Adrenal gland (tissue), 12 donors: ENCODE measurements around the gene GLIS1. TPM values are rescaled to one million over a fixed set of nuclear protein-coding genes. Genes with fewer than 3 reads are reported as not detected.

Experiments
- DNase-seq, 7 donors: peaks; one replicate each; pipeline ENCODE4 v3.0.0-alpha.2; 2019 to 2020
- H3K27ac ChIP-seq, 5 donors: fragments of 200-600 bp; sonication (generic) in 4 of 5; 1 replicate in 3 of 5; 2 replicates in 2 of 5; pipeline versions ENCODE4 v1.5.1 to v1.8.0; 2016 to 2020; ENCODE audit warnings: mild to moderate bottlenecking in 1 of 5
- H3K27me3 ChIP-seq: fragments of 200-600 bp; 2 replicates; pipeline ENCODE4 v1.8.0; 2021
- H3K36me3 ChIP-seq, 2 donors: fragments of 200-600 bp; replicated peaks in 1 of 2; 1 replicate in 1 of 2; 2 replicates in 1 of 2; pipeline versions ENCODE4 v1.5.1 to v1.8.0; 2018 to 2022
- H3K4me1 ChIP-seq, 2 donors: fragments of 200-600 bp; replicated peaks in 1 of 2; 1 replicate in 1 of 2; 2 replicates in 1 of 2; pipeline versions ENCODE4 v1.5.1 to v1.8.0; 2018 to 2021
- H3K4me3 ChIP-seq, 4 donors: fragments of 200-600 bp; sonication (generic) in 3 of 4; one replicate each; pipeline ENCODE4 v1.5.1; 2016 to 2018
- H3K9me3 ChIP-seq, 3 donors: fragments of 200-600 bp; sonication (generic) in 1 of 3; replicated peaks in 1 of 3; 1 replicate in 2 of 3; 2 replicates in 1 of 3; pipeline versions ENCODE4 v1.5.1 to v1.8.0; 2016 to 2021
- POLR2A ChIP-seq, 2 donors: fragments of 450-650 bp; IDR thresholded peaks; one replicate each; pipeline ENCODE4 v1.6.1; 2017; ENCODE audit warnings: antibody characterized with exemption in 2 of 2, mild to moderate bottlenecking in 2 of 2, moderate library complexity in 1 of 2
- WGBS, 4 donors: extraction: QIAGEN DNeasy Blood & Tissue Kit in 2 of 4; methylation state at CpG; one replicate each; pipeline versions ENCODE4 v1.1.5 to v1.1.7; 2013 to 2017; 5-methylcytosine and 5-hydroxymethylcytosine counted together
- intact Hi-C, 2 donors: fragments of 100-400 bp; cut with DNase I; formaldehyde crosslinking; loops; one replicate each; pipeline versions ENCODE4 v1.14.1 to v1.15.0; 2022 to 2023
- polyA plus RNA-seq, 3 donors: library from polyadenylated mRNA; stranded (reverse); fragments of 200-250 nt in 2 of 3; fragments of 350-450 nt in 1 of 3; fragmentation: Illumina TruSeq in 1 of 3; extraction: RNeasy Lipid Tissue Mini Kit (QIAGEN cat#74804) in 1 of 3; gene quantifications; one replicate each; pipeline ENCODE4 v1.2.3, GENCODE V29; 2013 to 2014
- total RNA-seq, 9 donors: library from RNA; depleted of rRNA in 4 of 9; stranded (reverse); fragments of >200 nt in 4 of 9; fragments of 120-200 nt in 1 of 9; fragmentation: NEBNext Ultra II Directional in 1 of 9; extraction: Animal tissue kit (Norgen Biotek cat#: 25700) in 1 of 9; gene quantifications; one replicate each; pipeline versions ENCODE4 v1.1.0 to v1.2.4, GENCODE V29; 2013 to 2023
- TF ChIP-seq, protein P1 (sequence below), 6 experiments: fragments of 450-650 bp in 4 of 6; fragments of 200-600 bp in 2 of 6; sonication (generic) in 1 of 6; IDR thresholded peaks; 1 replicate in 5 of 6; 2 replicates in 1 of 6; pipeline versions ENCODE4 v1.5.1 to v1.8.0; 2016 to 2021; ENCODE audit warnings: antibody characterized with exemption in 6 of 6, mild to moderate bottlenecking in 2 of 6, moderate library complexity in 1 of 6
- donor health status: healthy with polysubstance abuse.
- donor health status: Bipolar disorder and iron deficiency.
- donor health status: DM: yes; HTN: yes; CAD: no.
- donor health status: DM: no; HTN: no; CAD: no.
- donor health status: DM: no; HTN: no; CAD: no.
- donor health status: DM: yes; HTN: yes; CAD: no.

The GLIS1 gene
- total and polyA plus RNA-seq, 12 donors = 0.08 to 0.37 (median 0.14) TPM; not detected in 6

DNA sequence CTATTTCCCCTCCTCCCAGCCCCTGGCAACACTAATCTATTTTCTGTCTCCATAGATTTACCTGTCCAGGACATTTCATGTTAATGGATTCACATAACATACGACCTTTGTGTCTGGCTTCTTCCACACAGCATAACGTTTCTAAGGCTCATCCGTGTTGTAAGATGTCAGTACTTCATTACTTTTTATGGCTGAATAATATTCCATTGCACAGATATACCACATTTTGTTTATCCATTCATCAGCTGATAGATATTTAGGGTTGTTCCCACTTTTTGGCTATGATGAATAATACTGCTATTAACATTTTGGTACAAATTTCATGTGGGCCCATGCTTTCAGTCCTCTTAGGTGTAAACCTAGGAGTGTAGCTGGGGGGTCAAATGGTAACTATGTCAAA, 38.2 kb downstream of the GLIS1 start:
- H3K4me3 ChIP-seq = no peak overlapping the region
- no peaks in the 10 kb centered on the region for H3K27me3 ChIP-seq
- H3K36me3 ChIP-seq = no peaks in the 10 kb centered on the region
- 81 to 91% (median 87%) methylated on average over 3 of the region's 3 CpGs for WGBS, 4 donors
- intact Hi-C loops = no loop called here
- no peaks in the 10 kb centered on the region for H3K9me3 ChIP-seq
- TF ChIP-seq, protein P1, sequence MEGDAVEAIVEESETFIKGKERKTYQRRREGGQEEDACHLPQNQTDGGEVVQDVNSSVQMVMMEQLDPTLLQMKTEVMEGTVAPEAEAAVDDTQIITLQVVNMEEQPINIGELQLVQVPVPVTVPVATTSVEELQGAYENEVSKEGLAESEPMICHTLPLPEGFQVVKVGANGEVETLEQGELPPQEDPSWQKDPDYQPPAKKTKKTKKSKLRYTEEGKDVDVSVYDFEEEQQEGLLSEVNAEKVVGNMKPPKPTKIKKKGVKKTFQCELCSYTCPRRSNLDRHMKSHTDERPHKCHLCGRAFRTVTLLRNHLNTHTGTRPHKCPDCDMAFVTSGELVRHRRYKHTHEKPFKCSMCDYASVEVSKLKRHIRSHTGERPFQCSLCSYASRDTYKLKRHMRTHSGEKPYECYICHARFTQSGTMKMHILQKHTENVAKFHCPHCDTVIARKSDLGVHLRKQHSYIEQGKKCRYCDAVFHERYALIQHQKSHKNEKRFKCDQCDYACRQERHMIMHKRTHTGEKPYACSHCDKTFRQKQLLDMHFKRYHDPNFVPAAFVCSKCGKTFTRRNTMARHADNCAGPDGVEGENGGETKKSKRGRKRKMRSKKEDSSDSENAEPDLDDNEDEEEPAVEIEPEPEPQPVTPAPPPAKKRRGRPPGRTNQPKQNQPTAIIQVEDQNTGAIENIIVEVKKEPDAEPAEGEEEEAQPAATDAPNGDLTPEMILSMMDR (IDR thresholded peaks at IDR 0.05) = no peak
- TF ChIP-seq POLR2A (IDR thresholded peaks at IDR 0.05) = no peak
- no peaks in the 10 kb centered on the region for H3K4me1 ChIP-seq
- no peak for DNase-seq
- H3K27ac ChIP-seq = no peak overlapping the region

DNA sequence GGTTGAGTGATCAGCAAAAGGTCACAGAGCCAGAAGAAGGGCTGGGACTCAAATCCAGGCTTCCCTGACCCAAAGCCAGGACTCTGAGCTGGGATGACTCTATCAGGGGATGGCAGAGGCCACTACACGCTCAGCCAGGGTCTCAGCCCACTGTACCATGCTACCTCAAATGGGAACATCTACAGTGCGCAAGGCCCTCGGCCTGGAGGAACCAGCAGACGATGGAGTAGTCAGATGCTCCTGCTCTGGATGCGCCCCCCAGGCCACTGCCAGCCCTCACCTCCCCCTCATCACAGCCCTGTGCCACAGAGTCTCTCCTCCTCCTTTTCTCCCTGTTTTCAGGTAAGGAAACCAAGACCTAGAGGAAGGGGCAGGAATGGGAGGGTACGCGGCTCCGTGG, 39.0 kb downstream of the GLIS1 start:
- intact Hi-C loops = no loop called here
- Histone ChIP-seq H3K9me3 (no peaks in the 10 kb centered on the region), H3K27ac (no peak overlapping the region), H3K4me1 (no peaks in the 10 kb centered on the region), H3K36me3 (no peaks in the 10 kb centered on the region), H3K4me3 (no peak overlapping the region), H3K27me3 (no peaks in the 10 kb centered on the region)
- WGBS, 4 donors = 90 to 97% (median 91%) methylated on average over 5 to 8 of the region's 8 CpGs
- TF ChIP-seq, protein P1 (IDR thresholded peaks at IDR 0.05) = no peak
- TF ChIP-seq POLR2A (IDR thresholded peaks at IDR 0.05) = no peak
- no peak for DNase-seq

DNA sequence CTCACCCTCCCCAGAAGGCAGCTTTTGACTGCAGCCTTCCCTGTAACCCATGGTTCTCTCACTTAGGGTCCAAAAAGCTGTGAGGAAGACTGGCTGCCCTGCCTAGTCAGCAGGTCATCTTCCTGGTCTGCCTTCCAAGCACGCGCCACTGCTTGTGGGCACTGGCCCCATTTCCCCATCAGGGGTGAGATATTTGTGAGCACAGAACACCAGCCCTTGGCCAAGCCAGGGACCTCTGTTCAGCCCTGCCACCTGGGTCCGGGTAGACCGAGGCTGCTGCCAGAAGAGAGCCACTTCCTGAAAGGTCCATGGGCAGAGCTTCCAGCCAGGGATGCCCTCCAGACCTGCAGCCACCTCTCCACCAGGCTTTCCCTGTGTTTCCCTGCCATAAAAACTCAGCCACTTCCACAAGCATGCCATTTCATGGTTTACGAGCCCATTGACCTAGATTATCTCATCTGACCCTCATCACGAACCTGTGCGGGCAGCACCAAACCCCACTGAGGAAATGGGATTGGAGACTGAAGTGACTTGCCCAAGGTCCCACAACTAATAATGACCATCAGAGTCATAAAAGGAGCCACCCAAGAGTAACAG, 40.5 kb downstream of the GLIS1 start:
- Histone ChIP-seq H3K4me3 (no peak overlapping the region), H3K4me1 (no peaks in the 10 kb centered on the region), H3K27me3 (no peaks in the 10 kb centered on the region), H3K36me3 (no peaks in the 10 kb centered on the region), H3K9me3 (no peaks in the 10 kb centered on the region), H3K27ac (peak overlapping the region in 1 of 5 donors; percentile 78)
- TF ChIP-seq POLR2A (IDR thresholded peaks at IDR 0.05) = no peak
- TF ChIP-seq, protein P1 (IDR thresholded peaks at IDR 0.05) = no peak
- DNase-seq = no peak
- WGBS, 4 donors = 69 to 75% (median 73%) methylated on average over 6 to 7 of the region's 7 CpGs
- intact Hi-C loops = no loop called here

DNA sequence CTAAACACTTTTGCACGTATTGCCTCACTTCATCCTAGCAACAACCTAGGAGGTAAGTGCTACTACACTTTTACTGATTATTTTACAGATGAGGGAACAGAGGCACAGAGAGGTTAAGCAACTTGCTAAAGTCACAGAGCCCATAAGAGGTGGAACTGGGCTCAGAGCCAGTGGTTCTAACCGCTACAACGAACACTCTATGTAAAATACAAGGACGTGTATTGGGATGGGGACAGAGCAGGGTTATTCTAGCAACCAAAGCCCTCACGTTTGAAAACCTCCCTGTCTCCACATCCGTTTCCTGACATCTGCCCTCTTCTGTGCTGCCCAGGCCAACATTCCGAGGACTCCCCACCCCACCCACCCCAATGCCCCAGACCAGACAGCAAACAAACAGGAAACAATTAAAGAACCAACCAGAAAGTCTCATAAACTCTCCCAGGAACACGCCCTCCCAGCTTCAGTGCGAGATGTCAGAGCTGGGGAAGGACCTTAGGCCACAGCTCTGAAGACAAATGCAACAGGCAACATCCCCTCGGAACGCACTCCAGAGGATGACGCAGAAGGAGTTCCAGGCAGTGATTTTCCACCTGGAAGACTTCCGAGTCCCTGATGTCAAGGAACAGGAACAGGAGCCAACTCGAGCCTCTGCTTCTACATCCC, 41.1 kb downstream of the GLIS1 start:
- no peaks in the 10 kb centered on the region for H3K27me3 ChIP-seq
- DNase-seq = peak in 5 of 7 donors; percentile 18 to 73 (median 44)
- no peaks in the 10 kb centered on the region for H3K9me3 ChIP-seq
- H3K27ac ChIP-seq = peak overlapping the region in 1 of 5 donors; percentile 78
- TF ChIP-seq, protein P1 (IDR thresholded peaks at IDR 0.05) = no peak
- no peak for TF ChIP-seq POLR2A (IDR thresholded peaks at IDR 0.05)
- intact Hi-C loops = no loop called here
- H3K4me1 ChIP-seq = no peaks in the 10 kb centered on the region
- no peak overlapping the region for H3K4me3 ChIP-seq
- 41 to 52% (median 48%) methylated on average over 12 to 14 of the region's 14 CpGs for WGBS, 4 donors
- H3K36me3 ChIP-seq = no peaks in the 10 kb centered on the region
